ENCODE results near the gene OR2A5.

Gene OR2A5, protein sequence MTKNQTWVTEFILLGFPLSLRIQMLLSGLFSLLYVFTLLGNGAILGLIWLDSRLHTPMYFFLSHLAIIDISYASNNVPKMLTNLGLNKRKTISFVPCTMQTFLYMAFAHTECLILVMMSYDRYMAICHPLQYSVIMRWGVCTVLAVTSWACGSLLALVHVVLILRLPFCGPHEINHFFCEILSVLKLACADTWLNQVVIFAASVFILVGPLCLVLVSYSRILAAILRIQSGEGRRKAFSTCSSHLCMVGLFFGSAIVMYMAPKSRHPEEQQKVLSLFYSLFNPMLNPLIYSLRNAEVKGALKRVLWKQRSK

DNA sequence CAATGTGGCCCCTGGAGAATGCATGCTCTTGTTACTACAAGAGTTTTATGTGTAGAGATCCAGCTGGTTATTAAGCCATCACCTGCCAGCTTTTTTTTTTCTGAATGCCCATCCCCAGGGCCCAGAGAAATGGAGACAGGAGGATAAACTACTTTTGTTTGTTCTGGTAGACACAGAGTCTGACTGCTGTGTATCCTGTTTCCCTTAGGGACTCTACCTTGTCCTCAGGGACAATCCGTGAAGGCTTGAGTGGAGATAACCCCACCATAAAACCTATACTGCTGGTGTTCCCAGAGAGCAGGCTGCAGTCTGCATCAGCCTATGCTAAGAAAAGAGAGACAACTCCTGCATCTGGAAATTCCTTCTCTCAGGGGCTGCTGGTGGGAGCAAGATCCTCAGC lies at the start of gene OR2A5:
Gene OR2A5 (plus strand): TSS at position 301 of the 400 bp plus-strand sequence. CDS start 1,454 bp downstream, outside the sequence.
- Histone ChIP-seq H3K9me3 (ENCODE audit: control insufficient read depth, insufficient read depth, low read length) (no peaks in the 10 kb centered on the region), H3K4me2 (ENCODE audit: low read length) (no peak within 1 kb of the TSS)

DNA sequence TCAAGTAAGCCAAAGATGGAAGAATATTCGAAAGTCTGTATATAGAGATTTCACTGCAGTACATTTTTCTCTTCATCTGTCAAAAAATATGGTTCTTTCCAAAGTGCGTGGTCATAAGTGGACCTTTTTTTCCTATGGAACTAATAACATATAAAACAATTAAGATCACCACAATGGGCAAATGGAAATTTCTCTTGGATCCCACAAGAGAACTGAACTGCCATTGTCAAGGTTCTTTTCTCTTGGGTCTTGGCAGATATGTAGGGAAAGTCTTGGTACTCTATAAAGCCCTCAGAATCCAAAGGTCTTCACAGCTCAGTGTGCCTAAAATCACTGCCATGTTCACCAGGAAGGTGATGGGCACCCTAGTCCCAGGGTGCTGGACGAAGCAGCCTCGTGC lies 48.7 kb upstream of the OR2A5 start, which contains the start of gene OR6B1:
Gene OR6B1 (plus strand): TSS at position 301 of the 400 bp plus-strand sequence. CDS start 3,677 bp downstream, outside the sequence.
- no peak for TF ChIP-seq EZH2phosphoT487 (IDR thresholded peaks at IDR 0.05; ENCODE audit: borderline replicate concordance, low read length)
- TF ChIP-seq, protein P1, sequence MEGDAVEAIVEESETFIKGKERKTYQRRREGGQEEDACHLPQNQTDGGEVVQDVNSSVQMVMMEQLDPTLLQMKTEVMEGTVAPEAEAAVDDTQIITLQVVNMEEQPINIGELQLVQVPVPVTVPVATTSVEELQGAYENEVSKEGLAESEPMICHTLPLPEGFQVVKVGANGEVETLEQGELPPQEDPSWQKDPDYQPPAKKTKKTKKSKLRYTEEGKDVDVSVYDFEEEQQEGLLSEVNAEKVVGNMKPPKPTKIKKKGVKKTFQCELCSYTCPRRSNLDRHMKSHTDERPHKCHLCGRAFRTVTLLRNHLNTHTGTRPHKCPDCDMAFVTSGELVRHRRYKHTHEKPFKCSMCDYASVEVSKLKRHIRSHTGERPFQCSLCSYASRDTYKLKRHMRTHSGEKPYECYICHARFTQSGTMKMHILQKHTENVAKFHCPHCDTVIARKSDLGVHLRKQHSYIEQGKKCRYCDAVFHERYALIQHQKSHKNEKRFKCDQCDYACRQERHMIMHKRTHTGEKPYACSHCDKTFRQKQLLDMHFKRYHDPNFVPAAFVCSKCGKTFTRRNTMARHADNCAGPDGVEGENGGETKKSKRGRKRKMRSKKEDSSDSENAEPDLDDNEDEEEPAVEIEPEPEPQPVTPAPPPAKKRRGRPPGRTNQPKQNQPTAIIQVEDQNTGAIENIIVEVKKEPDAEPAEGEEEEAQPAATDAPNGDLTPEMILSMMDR (IDR thresholded peaks at IDR 0.05; ENCODE audit: low read depth, low read length, poor library complexity, severe bottlenecking), result no peak
- H3F3A ChIP-seq (ENCODE audit: control insufficient read depth, insufficient read depth), result no peaks in the 10 kb centered on the region

More for the DNA sequence above, at the start of gene OR2A5:
- no peaks in the 10 kb centered on the region for H3K4me1 ChIP-seq (ENCODE audit: control insufficient read depth, low read length)
- H3K27me3 ChIP-seq (ENCODE audit: control insufficient read depth, low read length), result no peaks in the 10 kb centered on the region
- no peak within 1 kb of the TSS for H3K27ac ChIP-seq (ENCODE audit: low read depth, low read length)
- no peaks in the 10 kb centered on the region for H3K36me3 ChIP-seq (ENCODE audit: control insufficient read depth, low read length)
- no peak within 1 kb of the TSS for H3K4me3 ChIP-seq (ENCODE audit: low read length)
- no peaks in the 10 kb centered on the region for H3F3A ChIP-seq (ENCODE audit: control insufficient read depth, insufficient read depth)
- H3K9me2 ChIP-seq (replicated peaks; ENCODE audit: control insufficient read depth, low read length), result no peaks in the 10 kb centered on the region
- no peaks in the 10 kb centered on the region for H3K79me2 ChIP-seq (ENCODE audit: control insufficient read depth, low read length)
- no peaks in the 10 kb centered on the region for H4K20me1 ChIP-seq (ENCODE audit: control insufficient read depth, insufficient read depth, low read depth, low read length)
- no peak for TF ChIP-seq EZH2phosphoT487 (IDR thresholded peaks at IDR 0.05; ENCODE audit: borderline replicate concordance, low read length)
- TF ChIP-seq, protein P1 (IDR thresholded peaks at IDR 0.05; ENCODE audit: low read depth, low read length, poor library complexity, severe bottlenecking), result no peak

DNA sequence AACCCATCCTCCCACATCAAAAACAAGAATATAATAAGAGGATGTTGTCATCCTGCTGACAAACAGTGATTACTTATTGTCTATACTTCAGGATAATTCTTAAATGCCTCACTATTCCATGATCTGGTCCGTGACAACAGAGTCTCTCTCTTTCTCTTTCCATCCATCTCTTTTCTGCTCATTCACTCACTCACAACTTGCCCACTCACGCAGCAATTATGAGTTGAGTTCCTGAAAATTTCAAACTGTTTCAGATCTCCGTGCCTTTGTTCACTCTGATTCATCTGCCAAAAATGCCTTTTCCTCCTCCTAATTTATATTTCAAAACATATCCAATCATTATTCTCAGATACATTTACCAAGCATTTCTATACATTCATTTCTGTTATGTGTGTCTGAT lies 47.2 kb upstream of the OR2A5 start:
- Histone ChIP-seq H4K20me1 (ENCODE audit: control insufficient read depth, insufficient read depth, low read depth, low read length) (no peaks in the 10 kb centered on the region), H3K4me3 (ENCODE audit: low read length) (no peak overlapping the region), H3K9me3 (ENCODE audit: control insufficient read depth, insufficient read depth, low read length) (no peaks in the 10 kb centered on the region), H3K4me1 (ENCODE audit: control insufficient read depth, low read length) (no peaks in the 10 kb centered on the region), H3F3A (ENCODE audit: control insufficient read depth, insufficient read depth) (no peaks in the 10 kb centered on the region), H3K27ac (ENCODE audit: low read depth, low read length) (no peak overlapping the region), H3K36me3 (ENCODE audit: control insufficient read depth, low read length) (no peaks in the 10 kb centered on the region), H3K79me2 (ENCODE audit: control insufficient read depth, low read length) (no peaks in the 10 kb centered on the region), H3K4me2 (ENCODE audit: low read length) (no peak overlapping the region), H3K27me3 (ENCODE audit: control insufficient read depth, low read length) (no peaks in the 10 kb centered on the region), H3K9me2 (replicated peaks; ENCODE audit: control insufficient read depth, low read length) (no peaks in the 10 kb centered on the region)
- TF ChIP-seq, protein P1 (IDR thresholded peaks at IDR 0.05; ENCODE audit: low read depth, low read length, poor library complexity, severe bottlenecking), result no peak
- TF ChIP-seq EZH2phosphoT487 (IDR thresholded peaks at IDR 0.05; ENCODE audit: borderline replicate concordance, low read length), result no peak

More for the DNA sequence above, 48.7 kb upstream of the OR2A5 start, which contains the start of gene OR6B1:
- Histone ChIP-seq H3K27ac (ENCODE audit: low read depth, low read length) (no peak within 1 kb of the TSS), H3K4me1 (ENCODE audit: control insufficient read depth, low read length) (no peaks in the 10 kb centered on the region), H3K9me2 (replicated peaks; ENCODE audit: control insufficient read depth, low read length) (no peaks in the 10 kb centered on the region), H3K27me3 (ENCODE audit: control insufficient read depth, low read length) (no peaks in the 10 kb centered on the region), H3K9me3 (ENCODE audit: control insufficient read depth, insufficient read depth, low read length) (no peaks in the 10 kb centered on the region), H3K36me3 (ENCODE audit: control insufficient read depth, low read length) (no peaks in the 10 kb centered on the region), H3K4me2 (ENCODE audit: low read length) (no peak within 1 kb of the TSS), H3K4me3 (ENCODE audit: low read length) (no peak within 1 kb of the TSS), H3K79me2 (ENCODE audit: control insufficient read depth, low read length) (no peaks in the 10 kb centered on the region), H4K20me1 (ENCODE audit: control insufficient read depth, insufficient read depth, low read depth, low read length) (no peaks in the 10 kb centered on the region)
